ENCODE data around the gene FNDC3B.
"Not testable (repeated sequence)": the region's sequence is repeated elsewhere in the genome, so short reads cannot be mapped to it uniquely, and the experiment has no call there.

Gene FNDC3B

DNA sequence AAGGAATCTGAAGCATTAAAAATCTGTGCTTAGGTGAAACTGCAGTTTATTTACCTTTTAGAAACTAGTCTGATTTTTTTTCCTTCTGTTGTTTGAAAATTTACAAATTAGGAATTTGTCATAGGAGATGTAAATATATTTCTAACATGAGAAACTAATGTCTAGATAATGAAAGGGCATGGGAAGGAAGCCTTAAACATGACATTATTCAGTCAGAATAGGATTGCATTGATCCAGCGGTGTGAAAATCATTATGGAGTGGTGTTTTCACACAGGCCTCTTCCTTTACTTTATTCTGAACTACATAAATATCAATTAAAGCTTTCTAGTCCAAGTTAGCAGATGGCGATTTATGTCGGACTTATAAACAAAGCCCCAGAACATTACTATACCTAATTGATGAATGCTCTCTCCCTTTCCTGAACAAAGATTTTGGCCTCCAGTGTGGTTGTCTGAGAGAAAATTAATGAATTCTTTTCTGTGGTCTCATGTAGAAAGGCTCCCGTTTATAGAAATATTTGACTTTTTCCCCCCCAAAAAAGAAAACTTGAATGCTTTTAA lies 37.9 kb downstream of the FNDC3B start:
- no peak for DNase-seq

DNA sequence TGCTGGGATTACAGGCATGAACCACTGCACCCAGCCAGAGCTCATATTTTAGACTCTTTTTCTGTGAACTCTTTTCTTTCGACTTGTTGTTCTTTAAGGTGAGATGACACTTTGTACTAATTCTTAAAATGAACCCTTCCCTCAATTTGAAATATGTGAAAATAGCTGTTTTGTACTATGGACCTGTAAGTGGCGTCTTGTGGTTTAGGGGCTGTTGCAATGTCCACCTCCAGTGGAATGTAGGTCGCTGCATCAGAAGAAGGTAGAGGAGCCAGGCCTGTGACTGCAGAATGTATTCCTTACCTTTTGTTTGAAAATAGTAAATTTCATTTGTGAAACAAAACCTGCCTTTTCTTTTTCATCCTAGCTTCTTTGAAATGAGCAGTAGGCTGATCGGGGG lies 38.9 kb downstream of the FNDC3B start:
- DNase-seq: no peak

DNA sequence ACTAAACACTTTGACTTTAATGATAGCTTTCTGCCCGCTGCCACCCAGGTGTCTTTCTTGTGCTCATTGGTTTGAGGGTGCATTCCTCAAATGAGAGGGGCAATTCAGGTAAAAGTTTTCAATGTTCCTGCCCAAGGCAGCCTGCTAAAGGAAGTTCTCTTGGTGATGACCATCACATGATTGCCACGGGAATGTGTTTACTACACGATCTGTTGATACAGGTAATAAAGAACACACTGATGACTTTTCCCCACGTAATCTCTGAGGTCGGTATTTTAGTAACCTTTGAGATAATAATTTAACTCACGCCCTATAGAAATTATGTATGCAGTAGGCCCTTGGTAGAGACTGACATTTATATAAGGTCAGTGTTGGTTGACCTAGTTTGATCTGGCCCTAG lies 39.3 kb downstream of the FNDC3B start:
- DNase-seq: no peak

DNA sequence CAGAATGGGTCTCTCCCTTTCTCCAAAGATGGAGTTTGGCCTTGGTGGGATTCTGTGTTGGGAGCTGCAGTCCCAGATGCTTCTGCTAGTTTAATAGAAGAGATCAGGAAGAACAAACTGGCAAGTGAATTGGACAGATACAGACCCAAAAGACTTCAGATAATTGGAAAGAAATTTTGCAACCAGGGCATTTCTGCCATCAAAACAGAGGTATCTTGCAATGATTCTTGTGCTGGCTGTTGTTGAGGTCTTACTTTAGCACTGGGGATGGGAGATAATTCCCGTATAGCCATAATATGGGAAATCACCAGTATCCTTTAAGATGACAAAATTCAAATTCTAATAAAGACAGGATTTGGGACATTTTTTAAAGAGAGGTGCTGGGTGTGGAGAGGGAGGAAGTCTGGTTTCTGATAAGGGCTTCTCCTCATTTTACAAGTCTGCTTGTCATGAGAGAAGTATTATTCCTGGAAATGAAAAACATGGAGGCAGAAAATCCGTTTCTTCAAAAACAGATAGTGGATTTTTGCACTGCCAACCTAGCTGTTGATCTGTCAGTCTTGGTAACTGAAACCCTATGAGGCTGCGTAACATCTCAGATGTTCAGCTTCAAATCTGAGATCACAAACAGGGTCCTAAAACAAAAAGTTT lies 40.1 kb downstream of the FNDC3B start:
- no peak for DNase-seq

DNA sequence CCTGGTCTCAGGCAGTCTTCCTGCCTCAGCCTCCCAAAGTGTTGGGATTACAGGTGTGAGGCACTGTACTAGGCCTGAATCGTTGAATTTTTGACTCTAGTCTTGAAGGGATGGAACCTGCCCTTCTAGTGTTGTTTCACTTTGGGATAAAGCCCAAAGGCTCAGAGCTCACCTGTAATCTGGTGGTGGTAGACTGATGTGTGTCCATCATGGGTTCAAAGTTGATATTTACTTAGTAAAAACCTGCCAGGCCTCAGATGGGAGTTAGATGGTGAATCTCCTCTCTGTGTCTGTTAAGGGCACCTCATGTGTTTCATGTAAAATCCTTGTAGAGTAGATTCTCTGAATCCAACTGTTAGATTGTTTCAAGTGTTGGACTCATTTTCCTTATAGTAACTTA lies 41.1 kb downstream of the FNDC3B start:
- no peak for DNase-seq

DNA sequence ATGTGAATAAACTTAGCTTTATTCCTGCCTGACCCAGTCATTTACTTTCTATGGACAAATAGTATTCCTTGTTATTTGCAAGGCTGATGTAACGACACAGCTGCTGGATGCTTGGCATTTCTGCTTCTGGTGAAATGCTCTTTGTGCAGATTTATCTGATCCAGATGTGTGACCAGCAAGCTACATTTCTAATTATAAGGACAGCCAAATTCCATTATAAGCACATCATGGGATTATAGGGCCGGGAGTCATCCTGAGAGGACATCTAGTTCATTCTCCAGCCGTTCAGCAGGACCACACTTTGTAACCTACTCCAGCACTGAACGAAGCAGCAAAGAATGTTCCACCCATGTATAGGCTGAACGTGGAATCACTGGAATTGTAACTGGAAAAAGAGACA lies 42.9 kb downstream of the FNDC3B start:
- DNase-seq: no peak

DNA sequence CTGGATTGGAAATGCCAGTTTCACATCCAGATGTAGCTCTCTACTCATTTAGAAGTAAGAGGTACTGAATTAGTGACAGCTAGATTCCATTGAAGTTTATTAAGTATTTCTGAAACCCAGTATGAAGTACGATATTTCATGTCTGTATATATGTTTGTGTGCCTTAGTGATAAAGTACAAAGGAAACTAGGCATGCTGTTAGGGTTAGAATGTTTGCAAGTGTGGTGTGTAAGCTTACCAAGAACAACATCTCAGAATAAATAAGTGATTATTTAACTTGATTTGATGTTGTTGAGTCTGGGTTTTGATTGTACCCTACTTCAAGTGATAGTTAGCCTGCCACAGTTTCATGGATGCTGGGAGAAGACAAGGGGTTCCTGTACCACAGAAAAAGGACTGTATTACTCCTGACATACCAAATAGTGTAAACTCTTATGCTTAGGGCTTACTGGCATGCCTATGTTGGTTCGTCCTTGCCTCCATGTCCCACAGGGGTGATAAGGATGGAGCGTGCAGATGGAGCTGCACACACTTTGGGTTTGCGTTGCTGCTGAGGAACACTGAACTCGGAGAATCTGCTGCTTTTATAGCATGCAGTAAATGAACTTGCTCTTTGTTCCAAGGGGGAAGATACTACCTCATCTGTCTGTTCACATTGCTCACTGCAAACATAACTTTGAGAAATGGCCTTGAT lies 43.6 kb downstream of the FNDC3B start:
- no peak for DNase-seq

DNA sequence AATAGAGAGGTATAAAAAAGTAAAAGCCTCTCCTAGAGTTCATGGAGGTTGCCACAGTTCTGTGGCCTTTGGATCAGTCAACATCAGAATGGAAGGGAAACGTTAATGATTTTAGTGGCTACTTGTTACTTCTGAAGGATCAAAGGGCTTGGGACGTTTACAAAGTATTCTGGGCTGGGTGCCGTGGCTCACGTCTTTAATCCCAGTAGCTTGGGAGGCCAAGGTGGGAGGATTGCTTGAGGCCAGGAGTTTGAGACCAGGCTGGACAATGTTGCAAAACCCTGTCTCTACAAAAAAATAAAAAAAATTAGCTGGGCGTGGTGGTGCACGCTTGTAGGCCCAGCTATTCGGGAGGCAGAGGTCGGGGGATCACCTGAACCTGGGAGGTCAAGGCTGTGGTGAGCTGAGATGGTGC lies 44.6 kb downstream of the FNDC3B start:
- DNase-seq: no peak

DNA sequence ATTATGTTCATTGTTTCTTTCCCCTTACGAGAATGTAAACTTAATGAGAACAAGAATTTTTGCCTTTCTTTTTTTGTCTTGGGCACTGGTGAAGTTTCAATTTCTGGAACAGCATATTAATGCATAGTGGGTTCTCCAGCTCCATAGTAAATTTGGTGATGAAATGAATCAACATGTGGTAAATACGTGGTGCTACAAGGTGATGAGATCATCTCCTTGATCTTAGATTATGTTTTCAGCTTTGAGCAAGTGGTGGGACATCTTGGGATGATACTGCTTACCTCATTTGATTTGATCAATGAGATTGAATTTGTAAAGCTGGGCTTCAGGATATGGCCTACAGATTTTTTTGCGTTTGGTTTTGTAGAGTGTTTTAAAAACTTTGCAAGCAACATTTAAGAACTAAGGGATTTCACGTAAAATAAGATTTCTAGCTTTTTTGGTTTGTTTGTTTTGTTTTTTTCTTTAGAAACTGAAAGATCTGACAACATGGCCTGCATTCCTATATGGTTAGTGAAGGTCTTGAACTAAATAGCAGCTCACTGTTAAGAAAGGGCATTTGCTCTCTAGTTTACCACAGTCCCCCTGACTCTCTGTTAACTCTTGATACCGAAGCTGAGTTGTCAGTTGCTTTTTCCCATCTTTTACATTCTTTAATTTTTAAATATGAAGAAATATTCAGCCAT lies 45.6 kb downstream of the FNDC3B start:
- no peak for DNase-seq

DNA sequence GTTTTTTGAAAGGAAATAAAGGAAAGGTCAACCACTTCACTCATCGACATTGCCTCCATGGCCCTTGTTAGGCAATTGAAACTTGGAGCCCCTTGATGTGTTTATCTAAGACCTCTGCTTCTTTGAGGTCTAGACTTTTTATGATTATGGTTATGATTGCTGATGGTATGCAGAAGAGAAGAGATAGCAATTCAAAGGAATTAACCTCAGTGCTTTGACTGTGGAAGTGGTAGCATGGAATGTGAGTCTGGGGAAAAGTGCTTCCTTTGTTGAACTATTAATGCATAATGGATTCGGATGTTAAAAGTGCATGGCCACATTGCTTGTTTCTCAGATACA lies 46.1 kb downstream of the FNDC3B start:
- no peak for DNase-seq

DNA sequence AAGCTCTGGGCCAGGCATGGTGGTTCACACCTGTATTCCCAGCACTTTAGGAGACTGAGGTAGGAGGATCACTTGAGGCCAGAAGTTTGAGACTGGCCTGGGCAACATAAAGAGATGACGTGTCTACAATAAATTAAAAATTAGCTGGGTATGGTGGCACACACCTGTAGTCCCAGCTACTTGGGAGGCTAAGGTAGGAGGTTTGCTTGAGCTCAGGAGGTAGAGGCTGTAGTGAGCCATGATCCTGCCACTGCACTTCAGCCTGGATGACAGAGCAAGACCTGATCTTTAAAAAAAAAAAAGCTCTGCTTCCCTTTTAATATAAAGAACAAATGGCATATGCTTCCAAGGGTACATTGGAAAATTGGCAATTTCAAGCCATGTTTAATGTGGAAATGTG lies 46.7 kb downstream of the FNDC3B start:
- DNase-seq: no peak

DNA sequence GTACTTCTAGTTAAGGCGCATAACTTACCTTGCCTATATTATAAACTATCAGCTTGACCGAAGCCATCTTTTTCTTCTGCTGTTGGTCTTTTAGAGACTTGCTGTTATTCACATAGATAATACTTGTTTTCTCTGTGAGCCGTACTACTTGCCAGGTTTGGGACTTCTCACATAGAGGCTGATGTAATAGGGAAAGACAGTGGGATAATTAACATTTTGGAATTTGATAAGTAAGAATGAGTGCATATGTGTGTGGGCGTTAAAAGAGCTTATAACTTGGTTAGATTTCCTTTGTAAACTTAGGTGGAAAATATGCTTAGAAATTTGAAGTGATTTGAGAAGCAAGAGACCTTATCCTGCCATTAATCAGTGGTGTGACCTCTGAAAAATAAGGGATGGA lies 47.8 kb downstream of the FNDC3B start:
- DNase-seq: no peak

DNA sequence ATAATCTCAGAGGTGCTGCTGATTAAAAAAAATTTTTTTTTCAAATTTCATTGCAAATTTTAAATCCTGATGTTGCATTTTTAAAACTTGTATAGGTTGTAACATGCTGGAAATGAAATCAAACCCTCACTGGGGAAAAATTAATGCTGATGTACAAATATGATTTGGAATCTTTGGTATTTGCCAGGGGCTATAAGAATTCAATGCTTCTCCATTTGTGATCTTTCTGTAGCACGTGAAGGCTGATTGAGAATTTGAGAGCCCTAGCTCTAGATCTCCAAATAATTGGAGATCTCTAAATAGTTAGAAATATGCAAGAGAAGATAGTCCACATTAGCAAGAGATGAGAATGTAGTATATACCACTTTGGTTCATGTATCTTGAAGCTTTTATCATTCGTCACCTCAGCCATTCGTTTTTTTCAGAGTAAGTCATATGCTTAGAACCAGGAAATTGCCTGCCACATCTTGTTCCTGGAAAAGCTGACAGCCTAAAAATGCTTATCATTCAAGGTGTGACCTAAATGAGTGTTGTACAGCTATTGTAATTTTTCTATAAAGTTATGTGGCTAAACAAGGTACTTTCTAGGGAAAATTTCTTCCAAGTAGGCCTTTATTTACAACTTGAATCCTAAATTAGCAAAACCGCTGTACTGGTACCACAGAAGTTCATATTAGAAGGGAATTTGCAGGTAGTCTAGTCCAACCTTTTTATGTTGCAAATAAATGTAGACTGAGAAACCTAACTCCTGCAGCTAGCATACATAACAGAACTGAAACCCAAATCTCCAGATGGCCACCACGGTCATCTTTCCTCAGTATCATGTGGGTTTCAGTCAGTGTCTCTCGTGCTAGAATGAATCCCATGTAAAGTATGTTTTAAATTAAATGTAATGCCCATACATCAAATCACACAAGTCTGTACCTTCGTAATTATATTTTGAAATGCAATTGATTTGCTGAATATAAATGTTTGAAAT lies 48.5 kb downstream of the FNDC3B start:
- DNase-seq: peak; percentile 23

DNA sequence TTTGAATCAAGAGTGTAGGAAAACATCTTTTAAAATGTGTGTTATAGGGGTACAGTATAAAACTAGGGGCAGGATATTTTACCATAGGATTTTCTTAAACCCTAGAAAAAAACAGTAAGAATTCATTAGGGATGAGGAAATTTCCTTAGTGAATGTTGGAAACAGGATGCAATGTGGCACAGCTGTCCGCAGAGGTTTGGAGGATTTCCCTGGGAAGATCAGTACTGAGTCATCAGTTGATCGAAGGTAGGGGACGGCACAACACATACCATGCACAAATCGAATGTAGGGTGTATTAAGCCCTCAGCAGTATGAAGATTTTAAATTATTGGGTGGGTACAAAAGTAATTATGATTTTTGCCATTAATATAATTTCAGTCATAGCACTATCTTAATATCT lies 49.9 kb downstream of the FNDC3B start:
- DNase-seq: no peak

DNA sequence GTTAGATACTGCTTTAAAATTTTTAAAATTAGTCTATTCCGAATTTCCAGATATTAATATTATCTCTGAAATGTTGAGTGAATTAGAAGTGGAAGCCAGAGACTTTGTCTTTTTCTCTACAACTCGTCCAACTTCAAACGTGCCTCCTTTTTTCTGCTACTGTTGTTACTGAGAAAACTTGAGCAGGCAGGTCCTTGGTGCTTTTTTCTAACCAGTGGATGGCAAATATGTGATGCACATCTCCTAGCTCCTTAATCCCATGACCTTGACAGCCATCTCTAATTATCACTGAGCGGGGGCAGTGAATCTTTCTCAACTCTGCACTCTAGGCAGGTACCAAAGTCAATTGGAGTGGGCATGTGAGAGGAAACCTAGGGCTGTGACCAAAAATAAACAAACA lies 50.7 kb downstream of the FNDC3B start:
- no peak for DNase-seq

DNA sequence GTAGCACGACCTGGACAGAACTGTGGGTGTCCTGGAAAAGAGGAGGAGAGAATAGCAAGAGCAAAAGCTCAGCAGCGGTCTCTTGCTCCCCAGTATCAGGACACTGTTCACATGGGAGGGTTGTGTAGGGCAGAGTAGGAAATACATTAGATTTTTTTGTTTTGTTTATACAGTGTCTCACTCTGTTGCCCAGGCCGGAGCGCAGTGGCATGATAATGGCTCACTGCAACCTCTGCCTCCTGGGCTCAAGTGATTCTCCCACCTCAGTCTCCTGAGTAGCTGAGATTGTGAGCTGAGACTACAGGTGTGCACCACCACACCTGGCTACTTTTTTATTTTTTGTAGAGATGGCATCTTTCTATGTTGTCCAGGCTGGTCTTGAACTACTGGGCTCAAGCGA lies 53.3 kb downstream of the FNDC3B start:
- no peak for DNase-seq

DNA sequence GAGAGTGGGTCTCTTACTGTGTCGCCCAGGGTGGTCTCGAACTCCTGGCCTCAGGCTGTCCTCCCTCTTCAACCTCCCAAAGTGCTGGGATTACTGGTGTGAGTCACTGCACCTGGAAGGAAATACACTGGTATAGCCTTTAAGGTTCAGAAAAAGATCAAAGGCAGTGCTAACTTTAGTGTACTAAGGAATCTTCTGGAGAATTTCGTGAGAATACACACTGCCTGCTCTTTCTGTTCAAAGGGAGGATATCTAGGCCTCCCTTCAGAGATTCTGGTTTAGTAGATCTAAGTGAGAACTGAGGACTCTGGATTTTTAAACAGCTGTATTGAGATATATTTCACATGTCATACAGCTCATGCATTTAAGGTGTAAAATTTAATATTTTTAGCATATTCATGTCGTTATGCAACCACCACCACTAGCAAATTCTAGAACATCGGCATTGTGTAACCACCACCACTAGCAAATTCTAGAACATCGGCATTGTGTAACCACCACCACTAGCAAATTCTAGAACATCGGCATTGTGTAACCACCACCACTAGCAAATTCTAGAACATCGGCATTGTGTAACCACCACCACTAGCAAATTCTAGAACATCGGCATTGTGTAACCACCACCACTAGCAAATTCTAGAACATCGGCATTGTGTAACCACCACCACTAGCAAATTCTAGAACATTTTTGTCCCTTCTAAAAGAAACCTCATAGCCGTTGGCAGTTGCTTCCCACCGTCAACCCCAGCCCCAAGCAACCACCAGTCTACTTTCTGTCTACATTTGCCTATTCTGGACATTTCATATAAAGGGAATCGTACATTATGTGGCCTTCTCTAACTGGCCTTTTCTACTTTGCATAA lies 54.4 kb downstream of the FNDC3B start:
- not testable (repeated sequence) for DNase-seq

DNA sequence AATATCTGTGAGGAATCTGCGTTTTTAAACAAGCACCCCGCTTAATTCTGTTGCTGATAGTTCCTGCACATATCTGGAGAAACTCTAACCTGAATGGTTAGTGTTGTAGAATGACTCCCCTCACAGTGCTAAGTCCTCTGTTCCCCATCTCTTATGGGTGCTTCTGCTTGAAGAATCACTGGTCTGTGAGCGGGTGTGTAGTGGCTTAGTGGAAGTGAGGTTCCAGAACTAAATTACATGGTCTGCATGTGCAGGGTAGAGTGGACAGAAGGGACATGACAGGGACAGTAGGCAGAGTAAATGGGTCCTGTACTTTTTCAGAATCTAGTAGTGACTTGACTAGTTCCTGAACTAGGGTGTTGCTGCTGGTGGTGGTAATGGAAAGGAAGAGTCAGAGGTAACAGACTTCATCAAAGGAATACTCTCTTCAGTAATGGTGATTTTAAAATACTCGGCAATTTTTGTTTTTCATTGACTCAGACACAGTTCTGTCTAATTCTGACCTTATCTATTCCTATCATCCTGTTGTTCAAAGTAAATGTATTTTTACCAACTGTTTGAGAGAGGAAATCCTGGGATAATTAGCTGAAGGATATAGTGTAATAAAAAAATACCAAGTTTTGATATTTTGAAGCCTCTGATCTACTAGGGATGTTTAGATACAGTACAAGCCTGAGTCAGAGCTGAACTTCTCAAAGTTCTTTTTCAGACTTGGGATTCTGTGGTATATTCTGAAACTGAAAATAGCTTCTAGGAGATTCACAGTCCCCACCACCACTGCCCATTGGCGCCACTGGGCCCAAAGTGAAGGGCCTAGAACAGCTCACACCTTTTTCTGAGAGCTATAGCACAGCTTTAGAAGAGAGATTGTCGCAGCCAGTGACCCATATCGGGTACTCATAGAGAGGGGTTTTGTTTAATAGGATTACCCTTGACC lies 55.5 kb downstream of the FNDC3B start:
- DNase-seq: peak; percentile 19

DNA sequence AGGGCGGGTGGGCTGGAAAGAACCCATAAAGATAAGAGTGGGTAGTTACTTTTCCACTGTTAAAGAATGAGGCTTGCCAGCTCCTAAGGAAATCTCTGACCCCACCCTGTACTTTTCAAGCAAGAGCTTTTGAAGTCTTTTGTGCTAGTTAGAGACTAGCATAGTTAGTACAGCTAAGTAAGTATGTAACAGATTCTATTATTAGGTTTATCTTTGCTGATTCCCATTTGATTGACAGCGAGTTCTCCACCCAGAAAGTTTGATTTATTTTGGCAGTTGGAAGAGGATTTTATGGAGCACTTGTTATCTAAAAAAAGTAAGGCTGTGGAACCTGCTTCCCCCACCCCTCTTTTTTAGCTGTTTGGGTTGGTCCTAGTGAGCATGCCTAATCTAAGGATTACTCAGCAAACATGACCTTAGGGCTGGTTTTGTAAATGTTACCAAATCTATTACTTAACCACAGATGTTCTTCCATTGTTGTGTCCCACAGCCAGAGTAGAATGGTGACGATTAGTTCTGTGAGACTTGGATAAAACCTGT lies 57.6 kb downstream of the FNDC3B start:
- no peak for DNase-seq

DNA sequence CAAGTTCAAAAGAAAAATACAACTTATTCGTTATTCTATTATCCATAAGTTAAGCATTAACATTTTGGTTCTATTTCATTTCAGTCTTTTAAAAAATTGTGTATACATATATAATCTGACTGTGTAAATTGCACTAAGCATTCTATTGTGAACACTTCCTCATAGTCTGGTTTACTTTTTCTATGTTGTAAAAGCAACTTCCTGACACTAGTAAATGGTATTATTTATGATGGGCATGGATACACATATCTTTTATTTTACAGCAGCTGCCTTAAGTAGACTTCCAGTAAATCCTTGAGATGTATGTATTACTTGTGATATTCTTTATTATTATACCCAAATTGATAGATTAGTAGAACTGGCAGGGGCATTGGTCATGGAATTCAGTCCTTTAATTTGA lies 58.2 kb downstream of the FNDC3B start:
- DNase-seq: no peak
